SIG-M5 treated with dmso at 0.1 percent for 504 hours (cell line): ENCODE data around the gene PIGU.
"Not testable (repeated sequence)": the region's sequence is repeated elsewhere in the genome, so short reads cannot be mapped to it uniquely, and the experiment has no call there.

Source experiments
- DNase-seq: peaks from one replicate; lab custom pipeline; 2025; ENCODE audit not compliant: unreplicated experiment; lab: John Stamatoyannopoulos, UW

PIGU gene

GRCh38 chr20:34676642-34677373 lies at the start of gene PIGU:
PIGU (minus strand) TSS chr20:34677092; CDS start chr20:34677085, 7 bp downstream.
- DNase-seq: peak; percentile 96

DNA sequence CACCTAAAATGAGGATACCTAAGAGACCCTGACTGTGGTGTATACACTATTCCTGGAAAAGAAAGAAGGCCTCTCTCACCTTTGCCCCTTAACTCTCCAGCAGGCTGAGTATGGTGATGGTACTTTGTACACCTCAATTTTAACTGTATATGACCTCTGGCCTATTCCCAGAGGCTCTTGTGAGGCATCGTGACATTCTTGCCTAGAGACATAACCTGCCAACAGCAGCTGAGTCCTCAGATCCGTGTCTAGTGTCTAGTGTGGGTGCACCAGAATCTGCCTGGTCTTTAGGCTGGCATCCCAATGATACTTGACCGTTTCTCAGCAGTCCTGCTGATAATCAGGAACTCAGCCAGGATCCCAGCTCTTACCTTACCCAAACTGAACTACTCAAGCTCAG lies 47.3 kb upstream of the PIGU start:
- DNase-seq: no peak

- DNase-seq: not testable (repeated sequence)
These were observed 45.7 kb upstream of the PIGU start for GRCh38 chr20:34722560-34722959.

GRCh38 chr20:34720266-34720665 lies 43.4 kb upstream of the PIGU start:
- DNase-seq: no peak

DNA sequence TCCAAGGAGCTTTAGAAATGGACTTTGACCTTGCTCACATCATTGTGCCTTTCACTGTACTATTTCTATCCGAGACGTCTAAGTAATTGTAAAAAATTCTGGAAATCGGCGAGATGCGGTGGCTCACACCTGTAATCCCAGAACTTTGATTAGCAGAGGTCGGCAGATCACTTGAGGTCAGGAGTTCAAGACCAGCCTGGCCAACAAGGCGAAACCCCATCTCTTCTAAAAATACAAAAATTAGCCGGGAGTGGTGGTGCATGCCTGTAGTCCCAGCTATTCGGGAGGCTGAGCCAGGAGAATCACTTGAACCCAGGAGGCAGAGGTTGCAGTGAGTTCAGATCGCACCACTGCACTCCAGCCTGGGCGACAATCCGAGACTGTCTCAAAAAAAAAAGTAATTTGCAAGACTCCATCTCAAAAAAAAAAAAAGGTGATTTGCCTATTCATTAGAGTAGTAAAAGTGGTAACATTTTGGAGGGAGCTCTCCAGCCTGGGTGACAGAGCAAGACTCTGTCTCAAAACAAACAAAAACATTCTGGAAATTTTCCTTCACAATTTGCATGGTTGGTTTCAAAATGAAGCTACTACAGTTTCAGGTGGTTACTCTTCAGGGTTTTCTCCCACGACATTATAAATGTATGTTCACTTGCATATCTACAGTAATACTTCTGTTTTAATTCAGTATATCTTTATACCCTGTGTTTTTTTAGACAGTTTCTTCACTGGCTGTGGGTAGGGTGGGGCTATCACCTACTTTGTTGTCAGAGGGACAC lies 42.5 kb upstream of the PIGU start:
- not testable (repeated sequence) for DNase-seq

DNA sequence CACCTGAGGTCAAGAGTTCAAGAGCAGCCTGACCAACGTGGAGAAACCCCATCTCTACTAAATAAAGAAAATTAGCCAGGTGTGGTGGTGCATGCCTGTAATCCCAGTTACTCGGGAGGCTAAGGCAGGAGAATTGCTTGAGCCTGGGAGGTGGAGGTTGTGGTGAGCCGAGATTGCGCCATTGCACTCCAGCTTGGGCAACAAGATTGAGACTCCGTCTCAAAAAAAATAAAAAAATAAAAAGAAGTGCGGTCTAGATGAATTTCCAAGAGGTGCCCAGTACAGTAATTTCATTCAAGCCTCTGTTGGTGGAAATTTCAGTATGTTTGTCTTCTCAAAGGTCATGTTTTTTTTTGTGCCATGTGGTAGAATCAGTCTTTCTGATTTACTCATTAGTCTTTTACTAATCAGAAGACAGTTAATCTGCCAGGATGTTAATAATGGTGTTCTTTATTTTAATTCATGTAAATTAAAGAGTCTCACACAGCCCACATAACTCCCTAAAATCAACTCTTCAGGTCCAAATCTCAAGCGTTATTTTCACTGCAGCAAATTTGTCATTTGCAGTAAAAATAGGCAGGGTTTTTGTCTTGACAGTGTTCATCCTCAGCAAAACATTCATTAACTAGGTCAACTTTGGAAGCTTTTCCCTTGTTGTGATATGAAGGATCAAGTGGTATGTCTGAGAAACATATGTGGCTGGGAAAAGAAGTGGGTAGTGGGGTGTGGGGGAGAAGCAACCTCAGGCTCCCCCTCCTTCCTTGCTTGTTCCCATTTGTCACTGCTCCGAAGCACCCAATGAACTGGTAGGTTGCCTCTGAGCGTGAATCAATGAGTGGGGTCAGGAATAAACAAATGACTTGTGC lies 40.6 kb upstream of the PIGU start:
- DNase-seq: no peak

GRCh38 chr20:34716921-34717229 lies 40.0 kb upstream of the PIGU start:
- DNase-seq: no peak

DNA sequence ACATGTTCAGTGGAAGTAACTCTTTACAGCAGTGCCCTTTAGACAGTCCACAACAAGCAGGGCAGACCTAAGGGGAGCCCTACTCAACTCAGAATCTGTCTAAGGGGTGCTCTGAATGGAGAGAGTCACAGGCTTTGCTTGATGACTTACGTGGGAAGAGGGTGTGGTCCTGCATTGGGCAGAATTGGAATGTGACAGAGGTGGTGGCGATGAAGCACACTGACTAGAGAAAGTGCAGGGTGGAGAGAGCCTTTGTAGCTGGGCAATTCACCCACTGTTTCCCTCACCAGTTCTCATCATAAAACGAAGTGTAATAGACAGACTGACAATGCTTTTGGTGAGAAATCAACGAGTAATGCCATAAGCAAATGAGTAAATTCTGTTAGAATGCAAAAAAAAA lies 38.5 kb upstream of the PIGU start:
- DNase-seq: no peak

- DNase-seq: not testable (repeated sequence)
These were observed 37.1 kb upstream of the PIGU start for GRCh38 chr20:34713944-34714515.

GRCh38 chr20:34713194-34713943 lies 36.5 kb upstream of the PIGU start:
- DNase-seq: peak; percentile 21

GRCh38 chr20:34712525-34713192 lies 35.8 kb upstream of the PIGU start:
- DNase-seq: no peak

DNA sequence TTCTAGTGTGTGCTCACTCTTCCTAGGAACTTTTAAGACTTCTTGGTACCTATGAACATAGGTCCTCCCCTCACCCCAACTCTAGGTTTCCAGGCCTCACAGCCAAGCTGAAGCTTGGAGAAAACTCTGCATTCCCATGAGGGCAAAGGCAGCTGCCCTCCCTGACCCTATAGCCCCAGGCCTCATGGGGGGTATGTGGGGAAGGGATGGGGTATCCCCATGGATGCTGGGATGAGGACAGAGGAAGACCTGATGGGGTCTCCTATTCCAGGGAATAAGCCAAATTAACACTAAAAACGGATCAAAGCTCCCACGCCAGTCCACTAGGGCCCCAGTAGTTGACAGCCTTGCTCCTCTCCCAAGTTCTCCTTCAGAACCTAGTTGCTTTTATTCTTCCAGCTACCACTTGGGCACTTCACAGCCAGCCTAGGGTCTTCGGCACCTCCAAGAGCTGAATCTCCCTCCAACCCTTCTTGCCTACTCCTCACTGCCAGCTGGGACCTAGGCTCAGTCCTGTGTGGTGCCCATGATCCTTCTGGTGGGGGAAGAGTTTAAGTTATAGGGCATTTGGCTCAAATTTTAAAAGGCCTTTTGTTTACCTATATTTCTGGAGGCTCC lies 35.0 kb upstream of the PIGU start:
- no peak for DNase-seq

DNA sequence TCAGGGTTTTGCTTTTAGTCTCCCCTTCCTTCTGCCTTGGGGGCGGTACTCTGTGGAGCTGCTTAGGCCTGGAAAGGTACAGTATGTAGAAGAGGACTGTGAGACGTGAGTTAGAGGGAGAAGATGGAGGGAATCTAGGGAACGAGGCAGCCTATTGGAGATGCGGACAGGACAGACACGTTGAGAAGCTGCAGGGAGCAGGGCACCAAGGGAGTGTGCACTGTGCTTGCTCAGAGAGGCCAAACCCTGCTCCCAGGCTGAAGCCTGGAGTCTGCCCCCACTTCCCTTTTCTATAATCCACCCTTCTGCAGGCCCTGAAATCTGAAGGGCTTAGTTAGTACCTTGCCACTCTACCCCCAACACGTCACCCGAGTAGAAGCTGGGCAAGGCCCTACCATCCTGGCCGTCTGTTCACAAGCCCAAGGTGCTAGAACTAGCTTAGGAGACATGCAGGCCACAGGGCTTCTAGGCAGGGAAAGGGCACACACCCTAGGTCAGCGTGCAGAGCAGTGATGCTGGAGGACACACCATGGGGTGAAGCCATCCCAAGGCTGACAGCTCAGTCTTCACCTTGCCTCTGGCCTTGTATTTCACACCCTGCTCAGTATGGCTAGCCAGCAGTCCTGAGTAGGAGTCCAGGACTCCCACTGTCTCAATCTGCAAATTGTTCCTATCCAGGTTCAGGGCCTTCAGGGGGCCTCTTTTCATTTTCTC lies 34.1 kb upstream of the PIGU start:
- DNase-seq: peak; percentile 35

DNA sequence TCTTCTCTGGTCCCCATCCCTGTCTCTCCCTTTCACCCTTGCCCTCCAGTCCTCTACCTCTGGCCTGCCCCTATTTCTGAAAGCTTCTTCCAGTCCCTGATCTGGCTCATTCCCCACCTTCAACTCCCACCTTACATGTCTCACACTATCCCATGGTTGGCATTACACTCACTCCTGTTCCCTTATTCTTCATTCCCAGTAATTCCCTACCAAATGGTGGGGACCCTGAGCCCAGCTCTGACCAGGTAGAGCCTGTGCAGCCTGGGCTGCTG lies 33.6 kb upstream of the PIGU start:
- DNase-seq: no peak

DNA sequence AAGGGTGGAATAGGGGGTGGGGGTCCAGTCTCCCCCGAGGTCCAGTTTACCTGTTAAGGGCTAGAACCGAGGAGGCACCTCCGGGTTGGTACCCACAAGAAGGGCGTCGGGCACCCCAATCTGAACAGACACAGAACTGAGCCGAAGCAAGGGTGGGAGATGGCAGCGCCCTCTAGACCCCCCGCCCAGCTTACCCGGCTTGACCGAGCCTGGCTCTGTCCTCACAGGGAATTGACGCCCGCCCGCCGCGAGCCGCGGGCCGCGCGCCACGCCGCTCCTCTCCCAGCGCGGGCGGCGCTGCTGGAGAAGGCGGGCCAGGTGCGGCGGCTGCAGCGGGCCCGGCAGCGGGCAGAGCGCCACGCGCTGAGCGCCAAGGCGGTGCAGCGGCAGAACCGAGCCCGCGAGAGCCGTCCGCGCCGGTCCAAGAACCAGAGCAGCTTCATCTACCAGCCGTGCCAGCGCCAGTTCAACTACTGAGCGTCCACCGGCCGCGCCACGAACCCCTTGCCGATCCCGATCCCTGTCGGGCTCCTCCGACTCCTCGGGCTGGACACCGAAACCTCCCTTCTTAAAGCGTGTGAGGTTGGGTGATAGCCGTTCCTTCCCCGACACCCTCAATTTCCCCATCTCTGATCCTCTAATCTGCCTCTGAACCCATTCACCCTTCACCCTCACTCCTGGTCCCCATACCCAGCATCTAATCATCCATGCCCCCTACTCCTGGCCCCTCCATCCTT lies 33.1 kb upstream of the PIGU start:
- peak; percentile 71 for DNase-seq

DNA sequence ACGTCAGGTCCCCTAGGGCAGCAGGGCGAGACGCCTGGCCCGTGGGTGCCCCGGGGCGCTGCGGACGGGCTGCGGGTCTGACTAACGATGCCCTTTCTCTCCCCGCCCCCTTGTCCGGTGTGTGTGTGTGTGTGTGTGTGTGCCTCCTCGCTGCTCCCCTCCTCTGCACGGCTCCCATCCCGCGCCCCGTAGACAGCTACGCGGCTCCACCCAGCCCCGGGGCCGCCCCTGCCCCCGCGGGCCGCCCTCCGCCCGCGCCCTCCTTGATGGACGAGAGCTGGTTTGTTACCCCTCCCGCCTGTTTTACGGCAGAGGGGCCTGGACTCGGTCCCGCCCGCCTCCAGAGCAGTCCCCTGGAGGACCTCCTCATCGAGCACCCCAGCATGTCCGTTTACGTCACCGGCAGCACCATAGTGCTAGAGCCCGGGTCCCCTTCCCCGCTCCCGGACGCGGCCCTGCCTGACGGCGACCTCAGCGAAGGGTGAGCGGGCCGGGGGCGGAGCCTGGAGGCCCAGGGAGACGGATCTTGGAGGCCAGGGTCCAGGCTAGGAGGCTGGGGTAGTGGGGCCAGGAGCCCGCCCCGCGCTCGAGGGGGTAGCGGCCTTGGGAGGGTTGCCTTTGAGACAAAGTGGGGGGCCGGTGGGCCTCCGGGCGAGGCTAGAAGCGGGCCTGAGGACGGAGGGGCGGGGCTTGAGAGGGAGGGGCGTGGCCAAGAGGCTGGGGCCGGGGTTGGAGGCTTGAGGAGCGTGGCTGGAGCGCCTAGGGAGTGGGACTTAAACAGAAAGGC lies 32.3 kb upstream of the PIGU start:
- peak; percentile 76 for DNase-seq

DNA sequence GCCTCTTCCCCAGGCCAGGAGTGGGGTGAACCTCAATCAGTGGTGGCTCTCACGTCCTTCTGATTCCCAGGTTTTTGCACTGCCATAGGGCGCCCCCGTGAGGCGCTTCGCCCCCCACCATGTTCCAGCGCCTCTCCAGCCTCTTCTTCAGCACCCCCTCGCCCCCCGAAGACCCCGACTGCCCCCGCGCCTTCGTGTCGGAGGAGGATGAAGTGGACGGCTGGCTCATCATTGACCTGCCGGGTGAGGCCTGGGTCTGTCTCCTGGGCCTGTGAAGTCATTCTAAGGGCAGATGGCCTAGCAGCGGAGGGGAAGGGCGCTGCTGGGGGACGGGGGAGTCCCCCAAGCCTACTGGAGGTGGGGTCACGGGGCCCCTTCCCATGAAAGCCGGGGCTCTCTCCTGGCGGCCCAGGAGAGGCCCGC lies 31.7 kb upstream of the PIGU start:
- DNase-seq: peak; percentile 29
